Measurements from ENCODE around the gene SEMA3F. TPM values are rescaled to one million over a fixed set of nuclear protein-coding genes. Genes with fewer than 3 reads are reported as not detected.

Gene SEMA3F
- total RNA-seq: 1 to 10 TPM in 1 of 2 donors, not detected in 1; 1.5 TPM

DNA sequence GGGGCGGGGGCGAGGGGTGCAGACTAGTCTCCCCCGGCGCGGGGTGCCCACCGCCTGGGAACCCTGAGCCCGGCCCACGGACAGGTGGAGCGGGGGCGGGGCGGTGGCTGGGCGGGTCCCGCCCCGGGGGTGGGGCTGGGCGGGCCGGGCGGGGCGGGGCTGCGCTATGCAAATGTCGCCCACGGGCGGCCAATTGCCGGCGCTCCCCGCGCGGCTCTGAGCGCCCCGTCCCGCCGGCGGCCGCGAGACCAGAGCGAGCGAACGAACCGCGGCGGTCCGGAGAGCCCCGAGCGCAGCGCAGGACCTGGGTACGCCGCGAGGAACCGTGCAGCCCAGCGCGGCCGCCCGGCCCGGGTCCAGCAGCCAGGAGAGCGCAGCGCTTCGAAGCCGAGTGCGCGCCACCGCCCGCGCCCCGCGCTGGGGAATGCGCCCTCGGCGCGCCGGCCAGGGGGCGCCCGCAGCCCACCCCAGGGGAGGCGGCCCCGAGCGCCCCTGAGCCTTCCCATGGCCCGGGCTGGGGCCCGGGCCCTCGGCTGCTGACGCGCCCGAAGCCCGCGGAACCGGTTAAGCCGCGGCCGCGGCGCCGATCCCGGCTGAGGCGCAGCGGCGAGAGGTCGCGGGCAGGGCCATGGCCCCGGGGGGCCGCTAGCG is at the start of gene SEMA3F:
TSS of gene SEMA3F (plus strand) at position 485 of the 651 bp plus-strand sequence. CDS start 4,299 bp downstream, outside the sequence.
- Mint-ChIP-seq H3K36me3 (ENCODE audit: low read depth) (no peaks in the 10 kb centered on the region), H3K4me3 (peak within 1 kb of the TSS; percentile 71), H3K27ac (no peak within 1 kb of the TSS), H3K27me3 (peaks cover 29% of the 10 kb centered on the region), H3K9me3 (no peaks in the 10 kb centered on the region), H3K4me1 (no peaks in the 10 kb centered on the region)
- peak; percentile 95 for ATAC-seq (replicated peaks)

DNA sequence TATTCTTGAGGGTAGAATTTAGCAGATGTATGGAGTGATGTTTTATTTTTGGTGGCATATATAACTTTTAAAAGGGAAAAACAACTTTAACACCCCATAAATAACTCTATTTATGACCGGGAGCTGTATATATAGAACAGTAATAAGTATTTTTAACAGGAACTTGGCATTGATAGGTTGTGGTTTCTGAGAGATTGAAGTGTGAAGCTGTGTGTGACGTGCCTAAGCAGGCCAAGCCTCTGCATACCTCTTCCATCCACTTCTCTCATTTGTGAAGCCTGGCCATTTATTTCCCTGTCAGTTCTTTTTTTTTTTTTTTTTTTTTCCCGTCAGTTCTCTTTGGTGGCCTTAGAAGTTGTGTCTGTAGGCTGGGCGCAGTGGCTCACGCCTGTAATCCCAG is 43.4 kb upstream of the SEMA3F start:
- Mint-ChIP-seq H3K27ac (no peak overlapping the region), H3K4me3 (no peak overlapping the region), H3K36me3 (ENCODE audit: low read depth) (peaks cover 100% of the 10 kb centered on the region), H3K4me1 (no peaks in the 10 kb centered on the region), H3K27me3 (no peaks in the 10 kb centered on the region), H3K9me3 (no peaks in the 10 kb centered on the region)
- no peak for ATAC-seq (replicated peaks)

DNA sequence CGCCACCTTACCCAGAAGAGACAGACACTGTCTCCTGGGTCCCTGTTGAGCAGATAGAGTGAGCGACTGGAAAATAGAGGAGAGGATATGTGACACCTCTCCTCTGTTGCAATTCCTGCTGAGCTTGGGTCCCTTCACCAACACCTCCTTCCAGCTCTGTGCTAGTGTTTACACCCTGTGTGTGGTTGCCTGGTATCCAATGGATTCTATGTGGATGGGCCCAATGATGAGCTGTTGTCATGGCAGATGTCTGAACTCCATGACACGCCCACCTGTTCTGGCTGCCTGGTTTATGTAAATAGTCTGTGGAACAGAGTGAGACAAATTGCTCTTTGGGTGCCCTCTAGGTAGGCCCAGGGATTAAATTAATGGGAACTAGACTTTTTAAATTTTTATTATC is 42.7 kb upstream of the SEMA3F start:
- Mint-ChIP-seq H3K36me3 (ENCODE audit: low read depth) (peaks cover 100% of the 10 kb centered on the region), H3K4me3 (no peak overlapping the region), H3K27me3 (no peaks in the 10 kb centered on the region), H3K9me3 (no peaks in the 10 kb centered on the region), H3K27ac (no peak overlapping the region), H3K4me1 (no peaks in the 10 kb centered on the region)
- ATAC-seq (replicated peaks): no peak

DNA sequence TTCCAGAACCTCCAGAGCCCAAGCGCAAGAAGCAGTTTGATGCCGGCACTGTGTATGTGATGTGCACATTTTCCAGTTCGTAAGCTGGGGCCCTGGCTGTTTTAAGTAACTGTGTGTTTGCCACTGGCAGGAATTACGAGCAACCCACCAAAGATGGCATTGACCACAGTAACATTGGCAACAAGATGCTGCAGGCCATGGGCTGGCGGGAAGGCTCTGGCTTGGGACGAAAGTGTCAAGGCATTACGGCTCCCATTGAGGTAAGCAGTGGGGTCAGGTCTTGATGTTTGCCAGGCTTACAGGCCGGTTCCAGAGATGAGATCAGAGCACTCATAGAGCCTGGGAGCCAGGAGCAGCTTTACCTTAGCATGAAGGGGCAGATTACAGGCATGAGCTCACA is 38.0 kb upstream of the SEMA3F start:
- Mint-ChIP-seq H3K36me3 (ENCODE audit: low read depth) (peaks cover 84% of the 10 kb centered on the region), H3K27ac (no peak overlapping the region), H3K4me3 (no peak overlapping the region), H3K27me3 (no peaks in the 10 kb centered on the region), H3K4me1 (no peaks in the 10 kb centered on the region), H3K9me3 (no peaks in the 10 kb centered on the region)
- ATAC-seq (replicated peaks): no peak

DNA sequence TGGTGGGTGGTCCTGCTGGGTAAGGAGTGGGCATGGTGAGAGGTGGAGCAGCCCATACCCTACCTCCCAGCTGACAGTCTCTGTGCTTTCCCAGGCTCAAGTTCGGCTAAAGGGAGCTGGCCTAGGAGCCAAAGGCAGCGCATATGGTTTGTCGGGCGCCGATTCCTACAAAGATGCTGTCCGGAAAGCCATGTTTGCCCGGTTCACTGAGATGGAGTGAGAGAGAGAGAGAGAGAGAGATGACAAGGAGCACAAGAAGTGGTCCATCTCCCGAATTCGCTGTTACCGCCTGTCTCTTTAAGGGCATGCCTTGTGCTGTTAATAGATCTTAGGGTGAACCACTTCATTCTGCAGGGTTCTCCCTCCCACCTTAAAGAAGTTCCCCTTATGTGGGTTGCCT is 36.9 kb upstream of the SEMA3F start:
- Mint-ChIP-seq H3K27me3 (no peaks in the 10 kb centered on the region), H3K9me3 (no peaks in the 10 kb centered on the region), H3K27ac (no peak overlapping the region), H3K4me3 (no peak overlapping the region), H3K36me3 (ENCODE audit: low read depth) (peaks cover 72% of the 10 kb centered on the region), H3K4me1 (no peaks in the 10 kb centered on the region)
- ATAC-seq (replicated peaks): no peak

DNA sequence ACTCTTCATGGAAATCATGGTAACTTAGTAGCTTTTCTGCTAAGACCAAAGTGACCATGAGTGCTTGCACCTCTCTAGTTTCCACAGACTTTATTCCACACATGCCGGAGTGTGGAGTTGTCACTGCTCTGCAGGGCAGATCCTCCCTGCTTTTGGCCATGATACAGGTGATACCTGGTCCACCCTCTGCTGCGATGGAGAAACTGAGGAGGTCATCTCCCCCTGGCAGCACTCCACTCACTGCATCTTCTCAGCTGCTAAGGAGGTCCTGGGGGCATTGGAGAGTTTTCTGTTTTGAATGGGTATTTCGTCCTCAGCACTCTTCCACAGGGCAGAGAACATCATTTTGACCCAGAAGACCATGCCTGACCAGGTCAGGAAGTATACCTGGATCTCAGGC is 35.3 kb upstream of the SEMA3F start:
- peaks cover 57% of the 10 kb centered on the region for H3K36me3 Mint-ChIP-seq (ENCODE audit: low read depth)
- H3K4me3 Mint-ChIP-seq: no peak overlapping the region
- H3K27ac Mint-ChIP-seq: no peak overlapping the region
- H3K4me1 Mint-ChIP-seq: no peaks in the 10 kb centered on the region
- ATAC-seq (replicated peaks): no peak
- H3K27me3 Mint-ChIP-seq: no peaks in the 10 kb centered on the region
- H3K9me3 Mint-ChIP-seq: no peaks in the 10 kb centered on the region

DNA sequence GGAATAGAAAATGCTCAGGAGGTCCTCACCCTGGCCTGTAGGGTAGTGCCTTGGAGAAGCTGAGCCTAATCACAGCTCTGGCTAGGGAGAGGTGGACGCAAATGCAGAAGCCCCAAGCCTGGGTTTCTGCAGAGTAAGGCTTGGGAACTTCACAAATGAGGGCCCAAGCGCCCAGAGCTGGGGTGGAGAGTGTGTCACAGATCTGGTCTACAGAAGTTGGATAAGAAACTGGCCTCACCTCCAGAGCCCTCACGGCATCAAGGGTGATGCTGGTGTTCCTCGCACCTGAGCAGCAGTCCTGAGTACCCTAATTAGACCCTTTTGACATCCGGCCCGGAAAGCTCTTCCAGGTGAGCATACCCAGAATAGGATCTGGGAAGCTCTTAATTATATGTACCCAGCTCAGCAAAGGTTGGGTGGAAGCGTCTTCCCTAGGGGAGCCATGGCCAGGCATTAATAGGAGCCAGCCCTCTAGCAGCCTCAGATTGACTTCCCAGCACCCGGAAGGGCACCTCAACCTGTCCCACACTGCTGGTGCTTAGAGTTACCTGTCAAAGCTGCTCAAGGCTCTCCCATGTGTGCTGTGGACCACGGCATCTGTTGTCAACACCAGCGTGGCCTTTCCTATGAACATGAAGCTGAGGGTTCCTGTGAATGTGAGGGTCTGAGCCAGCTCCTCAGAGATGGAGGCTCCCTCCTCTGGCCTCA is 34.6 kb upstream of the SEMA3F start:
- H3K9me3 Mint-ChIP-seq: no peaks in the 10 kb centered on the region
- no peak overlapping the region for H3K27ac Mint-ChIP-seq
- no peak for ATAC-seq (replicated peaks)
- H3K27me3 Mint-ChIP-seq: no peaks in the 10 kb centered on the region
- no peak overlapping the region for H3K4me3 Mint-ChIP-seq
- H3K4me1 Mint-ChIP-seq: no peaks in the 10 kb centered on the region
- peaks cover 50% of the 10 kb centered on the region for H3K36me3 Mint-ChIP-seq (ENCODE audit: low read depth)

DNA sequence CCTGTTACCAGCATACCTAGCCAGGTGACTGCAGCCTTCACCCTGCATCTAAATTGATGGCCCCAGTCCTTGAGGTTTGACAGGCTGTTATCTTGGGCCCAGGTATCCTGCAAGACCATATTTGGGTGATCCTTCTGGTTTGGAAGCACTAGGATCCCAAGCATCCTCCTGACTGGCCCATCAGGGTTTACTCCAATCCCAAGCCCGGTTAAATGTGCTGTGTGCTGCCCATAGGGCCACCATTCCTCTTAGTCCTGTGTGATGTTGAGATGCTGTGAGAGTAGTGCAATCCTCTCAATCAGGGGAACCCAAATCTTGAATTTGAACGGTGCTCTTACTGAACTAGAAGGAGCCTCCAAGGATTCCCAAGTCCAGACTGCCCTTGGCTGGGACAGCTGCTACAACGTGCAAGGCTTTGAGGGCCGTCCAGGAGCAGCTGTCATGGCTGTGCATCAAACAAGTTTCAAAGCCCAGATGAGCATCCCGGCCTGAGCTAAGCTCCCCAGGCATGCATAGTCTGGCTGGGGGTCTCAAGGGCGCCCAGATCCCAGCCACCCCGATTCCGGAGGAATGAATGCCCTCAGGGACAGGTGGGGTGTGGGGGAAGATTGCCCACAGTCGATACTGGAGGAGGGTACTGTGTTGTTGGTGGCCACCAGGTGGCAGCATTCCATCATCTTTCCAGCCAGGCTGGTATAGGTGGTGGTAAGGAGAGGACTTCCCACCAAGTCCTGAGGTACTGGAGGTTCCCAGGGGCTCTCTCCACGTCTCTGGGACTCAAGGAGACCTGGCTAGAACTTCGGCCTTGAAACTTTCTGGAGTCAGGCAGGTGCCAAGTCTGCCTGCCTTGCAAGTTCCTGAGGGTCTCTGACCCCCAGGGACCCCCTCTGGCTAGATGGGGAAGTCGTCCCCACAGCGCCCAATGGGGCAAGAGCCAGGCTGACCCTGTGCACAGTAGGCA is 33.8 kb upstream of the SEMA3F start:
- Mint-ChIP-seq H3K9me3 (no peaks in the 10 kb centered on the region), H3K27ac (no peak overlapping the region), H3K4me1 (no peaks in the 10 kb centered on the region), H3K4me3 (no peak overlapping the region), H3K27me3 (no peaks in the 10 kb centered on the region), H3K36me3 (ENCODE audit: low read depth) (peaks cover 41% of the 10 kb centered on the region)
- peak; percentile 91 for ATAC-seq (replicated peaks)

DNA sequence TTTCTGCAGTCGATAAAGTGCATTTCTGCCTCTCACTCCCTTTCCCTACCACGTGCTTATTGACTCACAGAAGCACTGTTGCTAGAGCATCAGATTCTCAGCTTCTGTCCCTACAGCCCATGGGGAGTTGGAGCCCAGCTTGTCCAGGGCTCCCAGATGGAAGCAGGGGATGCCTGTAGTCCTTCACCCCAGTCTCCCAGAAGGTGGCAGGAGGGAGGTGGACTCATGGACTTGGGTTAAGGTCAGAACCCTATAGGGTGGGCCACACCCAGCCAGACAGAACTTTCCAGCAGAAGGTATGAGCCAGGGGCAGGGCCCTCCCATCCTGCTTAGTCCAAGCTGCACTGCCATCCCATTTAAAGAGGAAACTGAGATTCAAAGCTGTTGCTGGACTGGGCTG is 33.1 kb upstream of the SEMA3F start:
- H3K27me3 Mint-ChIP-seq: no peaks in the 10 kb centered on the region
- no peaks in the 10 kb centered on the region for H3K9me3 Mint-ChIP-seq
- ATAC-seq (replicated peaks): no peak
- H3K4me1 Mint-ChIP-seq: no peaks in the 10 kb centered on the region
- no peak overlapping the region for H3K4me3 Mint-ChIP-seq
- peak overlapping the region; percentile 79 for H3K27ac Mint-ChIP-seq
- H3K36me3 Mint-ChIP-seq (ENCODE audit: low read depth): peaks cover 34% of the 10 kb centered on the region

DNA sequence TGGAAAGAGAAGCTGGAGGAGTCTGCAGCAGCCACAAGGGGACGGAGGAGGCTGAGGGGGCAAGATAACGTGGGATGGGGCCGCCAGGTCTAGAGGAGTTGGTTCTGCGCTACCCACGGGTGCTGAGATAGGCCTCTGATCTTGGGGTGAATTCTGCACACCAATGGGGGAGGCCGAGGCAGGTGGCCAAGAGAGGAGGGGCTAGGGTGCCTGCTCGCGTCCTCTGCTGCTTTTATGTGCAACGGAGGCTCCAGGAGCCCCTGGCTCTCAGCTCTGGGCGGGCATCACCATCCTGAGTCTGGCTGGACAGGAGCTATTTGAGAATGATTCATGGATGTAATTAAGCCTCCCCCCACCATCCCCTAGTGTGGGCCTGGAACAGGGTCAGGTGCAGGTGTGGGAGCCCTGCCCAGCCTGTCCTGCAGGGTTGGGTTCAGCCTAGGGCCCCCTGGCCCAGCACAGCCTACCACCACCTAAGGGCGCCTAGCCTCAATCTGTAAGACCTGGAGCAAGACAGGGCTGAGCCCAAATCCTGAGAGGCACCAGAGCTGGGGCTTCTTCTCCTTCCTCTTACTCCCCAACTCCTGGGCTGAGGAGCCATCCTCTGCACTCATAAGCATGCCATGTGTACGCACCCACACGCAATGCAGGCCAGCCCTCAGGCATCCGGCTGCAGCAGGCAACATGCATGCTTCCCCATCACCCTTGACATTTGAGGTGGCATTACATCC is 32.3 kb upstream of the SEMA3F start:
- Mint-ChIP-seq H3K36me3 (ENCODE audit: low read depth) (peaks cover 26% of the 10 kb centered on the region), H3K27me3 (no peaks in the 10 kb centered on the region), H3K4me1 (no peaks in the 10 kb centered on the region), H3K9me3 (no peaks in the 10 kb centered on the region), H3K4me3 (no peak overlapping the region), H3K27ac (peak overlapping the region; percentile 79)
- no peak for ATAC-seq (replicated peaks)

DNA sequence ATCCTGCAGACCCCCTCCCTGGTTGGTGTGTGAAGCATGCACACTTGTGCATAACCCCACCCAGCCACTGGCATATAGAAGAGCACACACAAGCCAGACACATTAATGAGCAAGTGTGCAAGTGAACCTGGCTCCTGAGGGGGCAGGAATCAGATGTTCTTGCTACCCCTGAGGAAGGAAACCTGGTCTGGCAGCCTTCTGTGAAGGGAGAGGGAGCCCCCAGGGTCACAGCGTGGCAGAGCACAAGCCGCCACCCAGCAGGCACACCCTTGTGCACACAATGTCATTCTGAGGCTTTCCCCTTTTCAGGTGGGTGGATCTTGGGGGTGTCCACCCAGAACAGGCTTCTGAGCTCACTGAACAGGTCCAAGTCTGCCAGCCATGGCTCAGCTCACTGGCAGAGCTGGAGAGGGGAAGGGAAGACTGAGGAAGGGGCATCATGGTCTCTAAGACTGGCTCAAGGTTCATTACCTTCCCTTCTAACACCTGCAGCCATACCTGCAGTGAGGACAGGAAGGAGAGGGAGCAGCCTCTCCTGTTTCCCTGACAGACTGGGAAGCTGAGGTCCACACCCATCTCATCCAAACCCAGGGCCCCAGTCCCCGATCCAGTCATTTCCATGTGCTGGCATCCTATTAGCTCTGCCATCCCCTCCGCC is 31.6 kb upstream of the SEMA3F start:
- no peak for ATAC-seq (replicated peaks)
- H3K4me3 Mint-ChIP-seq: no peak overlapping the region
- no peaks in the 10 kb centered on the region for H3K27me3 Mint-ChIP-seq
- H3K36me3 Mint-ChIP-seq (ENCODE audit: low read depth): peaks cover 19% of the 10 kb centered on the region
- no peaks in the 10 kb centered on the region for H3K9me3 Mint-ChIP-seq
- no peaks in the 10 kb centered on the region for H3K4me1 Mint-ChIP-seq
- no peak overlapping the region for H3K27ac Mint-ChIP-seq

DNA sequence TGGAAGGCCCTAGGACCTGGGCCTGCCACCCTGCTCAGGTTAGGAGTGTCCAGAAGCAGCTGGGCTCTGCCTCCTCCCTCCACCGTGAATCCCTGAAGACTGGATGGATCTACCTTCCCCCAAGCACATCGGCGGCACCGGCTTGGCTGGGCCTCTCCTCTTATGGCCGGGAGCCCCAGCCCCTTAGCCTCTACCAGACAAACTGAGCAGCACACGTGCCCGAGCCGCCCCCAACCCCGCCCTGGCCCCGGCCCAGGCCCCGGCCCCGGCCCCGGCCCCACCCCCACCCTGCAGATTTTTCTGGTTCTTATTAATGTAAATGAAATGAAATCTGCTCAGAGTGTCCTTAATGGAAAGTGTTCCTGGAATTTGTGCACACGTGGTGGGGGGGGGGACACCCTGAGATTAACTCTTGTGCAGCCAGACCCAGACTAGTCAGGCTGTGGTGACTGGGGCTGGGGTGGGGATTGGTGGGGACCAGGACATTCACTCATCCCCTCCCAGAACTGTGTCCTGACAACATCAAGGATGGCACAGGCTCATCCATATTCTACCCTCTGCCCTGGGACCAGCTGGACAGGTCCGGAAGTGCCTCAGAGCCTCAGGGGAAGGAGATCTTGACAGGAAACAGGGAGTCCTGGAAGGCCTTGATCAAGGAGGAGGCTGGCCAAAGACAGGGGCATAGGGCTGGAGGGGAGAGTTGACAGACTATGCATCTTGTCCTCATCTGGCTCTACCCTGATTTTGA is 30.9 kb upstream of the SEMA3F start:
- Mint-ChIP-seq H3K36me3 (ENCODE audit: low read depth) (peaks cover 12% of the 10 kb centered on the region), H3K4me1 (no peaks in the 10 kb centered on the region), H3K9me3 (no peaks in the 10 kb centered on the region), H3K27me3 (no peaks in the 10 kb centered on the region), H3K4me3 (no peak overlapping the region), H3K27ac (no peak overlapping the region)
- no peak for ATAC-seq (replicated peaks)

DNA sequence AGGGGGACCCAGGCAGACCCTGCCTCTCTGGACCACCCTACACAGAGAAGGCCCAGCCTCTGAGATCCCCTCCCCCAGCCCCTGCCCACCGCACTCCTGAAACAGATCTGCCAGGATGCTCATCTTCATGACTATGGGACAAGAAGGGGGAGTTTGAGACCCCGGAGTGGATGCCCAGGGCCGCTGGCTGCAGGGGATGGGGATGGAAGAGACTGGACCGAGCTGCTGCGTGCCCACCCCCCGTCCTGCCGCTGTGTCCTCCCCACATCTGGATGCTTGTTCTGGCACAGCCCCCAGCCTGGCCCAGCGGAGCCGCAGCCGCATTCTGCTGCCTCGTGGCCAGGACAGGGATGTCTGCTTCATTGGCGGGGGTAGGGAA is 30.3 kb upstream of the SEMA3F start:
- no peaks in the 10 kb centered on the region for H3K9me3 Mint-ChIP-seq
- H3K27me3 Mint-ChIP-seq: no peaks in the 10 kb centered on the region
- no peak overlapping the region for H3K4me3 Mint-ChIP-seq
- H3K27ac Mint-ChIP-seq: no peak overlapping the region
- ATAC-seq (replicated peaks): no peak
- peaks cover 7% of the 10 kb centered on the region for H3K36me3 Mint-ChIP-seq (ENCODE audit: low read depth)
- H3K4me1 Mint-ChIP-seq: no peaks in the 10 kb centered on the region
